ENCODE data around the gene GRK1.

GRK1 gene

DNA sequence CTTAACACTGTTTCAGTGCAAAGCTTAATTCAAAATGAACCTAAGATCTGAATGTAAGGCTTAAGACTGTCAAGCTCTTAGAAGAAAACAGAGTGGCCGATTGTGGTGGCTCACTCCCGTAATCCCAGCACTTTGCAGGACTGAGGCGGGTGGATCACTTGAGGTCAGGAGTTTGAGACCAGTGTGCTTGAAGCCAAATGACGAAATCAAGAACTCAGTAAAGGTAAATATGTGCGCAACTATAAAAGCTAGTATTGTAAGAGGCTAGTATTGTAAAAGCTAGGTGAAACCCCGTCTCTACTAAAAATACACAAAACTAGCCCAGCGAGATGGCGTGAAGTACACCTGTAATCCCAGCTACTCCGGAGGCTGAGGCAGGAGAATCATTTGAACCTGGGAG lies 21.7 kb upstream of the GRK1 start (continued):
- TF ChIP-seq ZFP37 (tag by site-specific recombination; IDR thresholded peaks at IDR 0.05) = no peak
- no peak for TF ChIP-seq ZSCAN4 (tag by site-specific recombination; IDR thresholded peaks at IDR 0.05)
- TF ChIP-seq WT1 (tag by site-specific recombination; IDR thresholded peaks at IDR 0.05) = no peak

- no peaks in the 10 kb centered on the region for H3K4me1 ChIP-seq (ENCODE audit: control insufficient read depth, insufficient read depth, low read length)
- ChIA-PET CTCF (no interaction called here), POLR2A (no interaction called here)
- no peak overlapping the region for H3K27ac ChIP-seq (ENCODE audit: extremely low read depth, low read depth, low read length)
- TF ChIP-seq GLI2 (tag by site-specific recombination; IDR thresholded peaks at IDR 0.05; ENCODE audit: borderline replicate concordance, low read depth) (no peak), ZBTB26 (tag by site-specific recombination; optimal IDR thresholded peaks at IDR 0.05) (no peak), ZNF2 (tag by site-specific recombination; IDR thresholded peaks at IDR 0.05) (no peak), ZNF266 (tag by site-specific recombination; IDR thresholded peaks at IDR 0.05; ENCODE audit: low read depth) (no peak), ZNF146 (tag by site-specific recombination; IDR thresholded peaks at IDR 0.05) (no peak), BCL11B (tag by site-specific recombination; IDR thresholded peaks at IDR 0.05; ENCODE audit: low read depth) (no peak), ZNF747 (tag by site-specific recombination; IDR thresholded peaks at IDR 0.05) (no peak)
- peaks cover 0 to 12% of the 10 kb centered on the region in 2 experiments; a peak in 1 of 3 replicates for H3K36me3 ChIP-seq (ENCODE audit: control insufficient read depth in 2 of 2, insufficient read depth in 1 of 2, low read length in 2 of 2)
- no peak overlapping the region for H3K4me3 ChIP-seq (ENCODE audit: low read depth, low read length)
- no peaks in the 10 kb centered on the region for H3K9me3 ChIP-seq (ENCODE audit: control insufficient read depth, insufficient read depth, low read depth, low read length)
Measured at GRCh38 chr13:113646376-113646775, 20.6 kb upstream of the GRK1 start.

DNA sequence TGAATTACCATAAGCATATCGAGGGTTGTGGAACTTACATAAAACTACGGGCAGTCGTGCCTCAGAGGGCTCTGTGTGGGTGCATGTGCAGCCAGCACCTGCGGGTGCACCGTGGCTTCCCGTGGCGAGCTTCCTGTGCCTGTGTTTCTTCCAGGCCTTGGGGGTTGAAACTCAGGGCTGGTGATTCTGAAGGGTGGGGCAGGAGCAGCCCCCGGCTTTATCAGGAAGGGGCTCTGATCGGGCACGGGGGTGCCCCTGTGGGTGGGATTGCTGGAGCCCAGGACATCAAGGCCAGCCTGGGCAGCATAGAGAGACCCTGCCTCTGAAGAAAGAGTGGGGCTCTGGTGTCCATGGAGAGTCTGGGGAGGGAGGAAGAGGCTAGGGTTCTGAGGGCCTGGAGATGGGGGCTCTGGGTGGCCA lies 20.1 kb upstream of the GRK1 start:
- TF ChIP-seq ZNF677 (tag by site-specific recombination; IDR thresholded peaks at IDR 0.05) = no peak
- no peak for TF ChIP-seq ZNF394 (tag by site-specific recombination; IDR thresholded peaks at IDR 0.05; ENCODE audit: borderline replicate concordance)
- TF ChIP-seq SP3 (tag by site-specific recombination; IDR thresholded peaks at IDR 0.05) = no peak
- TF ChIP-seq ZFP41 (tag by site-specific recombination; IDR thresholded peaks at IDR 0.05; ENCODE audit: borderline replicate concordance) = no peak
- TF ChIP-seq ZNF37A (tag by site-specific recombination; IDR thresholded peaks at IDR 0.05) = no peak
- TF ChIP-seq ZBTB20 (tag by site-specific recombination; IDR thresholded peaks at IDR 0.05) = no peak
- TF ChIP-seq, protein P1, sequence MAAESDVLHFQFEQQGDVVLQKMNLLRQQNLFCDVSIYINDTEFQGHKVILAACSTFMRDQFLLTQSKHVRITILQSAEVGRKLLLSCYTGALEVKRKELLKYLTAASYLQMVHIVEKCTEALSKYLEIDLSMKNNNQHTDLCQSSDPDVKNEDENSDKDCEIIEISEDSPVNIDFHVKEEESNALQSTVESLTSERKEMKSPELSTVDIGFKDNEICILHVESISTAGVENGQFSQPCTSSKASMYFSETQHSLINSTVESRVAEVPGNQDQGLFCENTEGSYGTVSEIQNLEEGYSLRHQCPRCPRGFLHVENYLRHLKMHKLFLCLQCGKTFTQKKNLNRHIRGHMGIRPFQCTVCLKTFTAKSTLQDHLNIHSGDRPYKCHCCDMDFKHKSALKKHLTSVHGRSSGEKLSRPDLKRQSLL (tag by site-specific recombination; IDR thresholded peaks at IDR 0.05) = no peak
- no peak for TF ChIP-seq ZNF391 (tag by site-specific recombination; IDR thresholded peaks at IDR 0.05; ENCODE audit: borderline replicate concordance, low read depth)
- TF ChIP-seq FEZF1 (tag by site-specific recombination; IDR thresholded peaks at IDR 0.05) = no peak
- TF ChIP-seq GLIS2 (tag by site-specific recombination; IDR thresholded peaks at IDR 0.05) = no peak
- no peak for TF ChIP-seq ZNF624 (tag by site-specific recombination; IDR thresholded peaks at IDR 0.05)
- no peak for TF ChIP-seq ZNF571 (tag by site-specific recombination; IDR thresholded peaks at IDR 0.05)
- no peak for TF ChIP-seq ZNF23 (tag by site-specific recombination; IDR thresholded peaks at IDR 0.05; ENCODE audit: borderline replicate concordance)
- TF ChIP-seq ZNF768 (tag by site-specific recombination; IDR thresholded peaks at IDR 0.05) = no peak
- TF ChIP-seq ZNF530 (tag by site-specific recombination; IDR thresholded peaks at IDR 0.05; ENCODE audit: low read depth) = no peak
- TF ChIP-seq, protein P2, sequence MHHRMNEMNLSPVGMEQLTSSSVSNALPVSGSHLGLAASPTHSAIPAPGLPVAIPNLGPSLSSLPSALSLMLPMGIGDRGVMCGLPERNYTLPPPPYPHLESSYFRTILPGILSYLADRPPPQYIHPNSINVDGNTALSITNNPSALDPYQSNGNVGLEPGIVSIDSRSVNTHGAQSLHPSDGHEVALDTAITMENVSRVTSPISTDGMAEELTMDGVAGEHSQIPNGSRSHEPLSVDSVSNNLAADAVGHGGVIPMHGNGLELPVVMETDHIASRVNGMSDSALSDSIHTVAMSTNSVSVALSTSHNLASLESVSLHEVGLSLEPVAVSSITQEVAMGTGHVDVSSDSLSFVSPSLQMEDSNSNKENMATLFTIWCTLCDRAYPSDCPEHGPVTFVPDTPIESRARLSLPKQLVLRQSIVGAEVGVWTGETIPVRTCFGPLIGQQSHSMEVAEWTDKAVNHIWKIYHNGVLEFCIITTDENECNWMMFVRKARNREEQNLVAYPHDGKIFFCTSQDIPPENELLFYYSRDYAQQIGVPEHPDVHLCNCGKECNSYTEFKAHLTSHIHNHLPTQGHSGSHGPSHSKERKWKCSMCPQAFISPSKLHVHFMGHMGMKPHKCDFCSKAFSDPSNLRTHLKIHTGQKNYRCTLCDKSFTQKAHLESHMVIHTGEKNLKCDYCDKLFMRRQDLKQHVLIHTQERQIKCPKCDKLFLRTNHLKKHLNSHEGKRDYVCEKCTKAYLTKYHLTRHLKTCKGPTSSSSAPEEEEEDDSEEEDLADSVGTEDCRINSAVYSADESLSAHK (tag by site-specific recombination; IDR thresholded peaks at IDR 0.05) = no peak
- no peak for TF ChIP-seq GLI2 (tag by site-specific recombination; IDR thresholded peaks at IDR 0.05; ENCODE audit: borderline replicate concordance, low read depth)
- no peak for TF ChIP-seq ZNF211 (tag by site-specific recombination; IDR thresholded peaks at IDR 0.05; ENCODE audit: low read depth)
- no peak overlapping the region for H3K27ac ChIP-seq (ENCODE audit: extremely low read depth, low read depth, low read length)
- ChIA-PET POLR2A (no interaction called here), CTCF (no interaction called here)
- no peak overlapping the region for H3K4me3 ChIP-seq (ENCODE audit: low read depth, low read length)
- H3K9me3 ChIP-seq (ENCODE audit: control insufficient read depth, insufficient read depth, low read depth, low read length) = no peaks in the 10 kb centered on the region
- peaks cover 0 to 6% of the 10 kb centered on the region in 2 experiments; a peak in 1 of 3 replicates for H3K36me3 ChIP-seq (ENCODE audit: control insufficient read depth in 2 of 2, insufficient read depth in 1 of 2, low read length in 2 of 2)
- H3K4me1 ChIP-seq (ENCODE audit: control insufficient read depth, insufficient read depth, low read length) = no peaks in the 10 kb centered on the region

Data from HEK293 (cell line).